HEK293T (cell line): ENCODE results near the gene TIMP4.

Experiments used
- CTCF ChIA-PET: fragments of 350-600 bp; formaldehyde crosslinking; extraction: SDS; loops from one replicate; lab custom pipeline; 2021; ENCODE audit warnings: antibody characterized with exemption, inconsistent platforms; lab: Yijun Ruan, JAX
- POLR2A ChIA-PET: fragments of 350-600 bp; formaldehyde crosslinking; extraction: SDS; loops from one replicate; lab custom pipeline; 2020; ENCODE audit warnings: antibody characterized with exemption, inconsistent platforms; lab: Yijun Ruan, JAX
- DNase-seq: peaks from one replicate; pipeline ENCODE4 v3.0.0; 2012; ENCODE audit warnings: mixed read lengths; ENCODE audit errors: extremely low spot score
- ARNT ChIP-seq: fragments of 450-650 bp; IDR thresholded peaks from 2 replicates; pipeline ENCODE4 v1.6.1; 2017; ENCODE audit warnings: mild to moderate bottlenecking
- BHLHE40 ChIP-seq: fragments of 450-650 bp; IDR thresholded peaks from 2 replicates; pipeline ENCODE4 v1.6.1; 2016; ENCODE audit warnings: mild to moderate bottlenecking, moderate library complexity, borderline replicate concordance
- CTBP1 ChIP-seq: fragments of 450-650 bp; IDR thresholded peaks from 2 replicates; pipeline ENCODE4 v1.6.1; 2016; ENCODE audit warnings: borderline replicate concordance
- ELF4 ChIP-seq: fragments of 450-650 bp; IDR thresholded peaks from 2 replicates; pipeline ENCODE4 v1.6.1; 2017; ENCODE audit warnings: antibody characterized with exemption
- FOXA1 ChIP-seq: fragments of 450-650 bp; IDR thresholded peaks from 2 replicates; pipeline ENCODE4 v1.6.1; 2016; ENCODE audit warnings: mild to moderate bottlenecking
- FOXK2 ChIP-seq: fragments of 450-650 bp; IDR thresholded peaks from 2 replicates; pipeline ENCODE4 v1.6.1; 2016; ENCODE audit warnings: mild to moderate bottlenecking
- FOXM1 ChIP-seq: fragments of 450-650 bp; IDR thresholded peaks from 2 replicates; pipeline ENCODE4 v1.6.1; 2017; ENCODE audit warnings: mild to moderate bottlenecking, borderline replicate concordance
- HDGF ChIP-seq: fragments of 450-650 bp; IDR thresholded peaks from 2 replicates; pipeline ENCODE4 v1.6.1; 2017; ENCODE audit warnings: antibody characterized with exemption, borderline replicate concordance
- L3MBTL2 ChIP-seq: fragments of 450-650 bp; conservative IDR thresholded peaks from 2 replicates; pipeline ENCODE4 v1.6.1; 2016; ENCODE audit warnings: mild to moderate bottlenecking
- LEF1 ChIP-seq: fragments of 450-650 bp; IDR thresholded peaks from 2 replicates; pipeline ENCODE4 v1.6.1; 2017; ENCODE audit warnings: mild to moderate bottlenecking, borderline replicate concordance
- NFRKB ChIP-seq: fragments of 450-650 bp; IDR thresholded peaks from 2 replicates; pipeline ENCODE4 v1.6.1; 2016; ENCODE audit warnings: mild to moderate bottlenecking, moderate library complexity
- SP1 ChIP-seq: fragments of 450-650 bp; IDR thresholded peaks from 2 replicates; pipeline ENCODE4 v1.6.1; 2017
- SUZ12 ChIP-seq: fragments of 450-650 bp; IDR thresholded peaks from 2 replicates; pipeline ENCODE4 v1.6.1; 2016; ENCODE audit warnings: mild to moderate bottlenecking
- TARDBP ChIP-seq: fragments of 450-650 bp; IDR thresholded peaks from 2 replicates; pipeline ENCODE4 v1.6.1; 2016
- ZNF384 ChIP-seq: fragments of 450-650 bp; IDR thresholded peaks from 2 replicates; pipeline ENCODE4 v1.6.1; 2016
- TF ChIP-seq, protein P1 (sequence below): fragments of 450-650 bp; IDR thresholded peaks from 2 replicates; pipeline ENCODE4 v1.6.1; 2016

The TIMP4 gene

DNA sequence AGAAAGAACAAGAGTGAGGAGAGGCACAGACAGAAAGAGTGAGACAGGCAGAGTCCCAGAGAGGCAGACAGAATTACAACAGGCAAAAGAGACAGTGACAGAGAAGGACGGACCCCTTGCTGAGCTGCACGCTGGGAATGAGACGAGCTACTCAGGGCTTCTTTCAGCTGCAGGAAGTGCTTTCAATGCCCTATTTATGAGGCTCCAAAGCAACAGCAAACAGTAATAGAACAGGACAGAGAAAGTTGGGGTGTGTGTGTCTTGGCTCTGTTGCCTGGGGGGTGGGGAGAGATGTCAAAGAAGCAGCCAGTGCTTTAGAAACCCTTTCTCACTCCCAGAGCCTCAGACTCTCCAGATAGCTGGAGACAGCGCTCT lies 502 bp upstream of the TIMP4 start:
- ChIA-PET POLR2A (no interaction called here), CTCF (no interaction called here)
- no peak for TF ChIP-seq NFRKB
- no peak for TF ChIP-seq SUZ12
- TF ChIP-seq LEF1 = no peak
- TF ChIP-seq FOXK2 = no peak
- DNase-seq = no peak

DNA sequence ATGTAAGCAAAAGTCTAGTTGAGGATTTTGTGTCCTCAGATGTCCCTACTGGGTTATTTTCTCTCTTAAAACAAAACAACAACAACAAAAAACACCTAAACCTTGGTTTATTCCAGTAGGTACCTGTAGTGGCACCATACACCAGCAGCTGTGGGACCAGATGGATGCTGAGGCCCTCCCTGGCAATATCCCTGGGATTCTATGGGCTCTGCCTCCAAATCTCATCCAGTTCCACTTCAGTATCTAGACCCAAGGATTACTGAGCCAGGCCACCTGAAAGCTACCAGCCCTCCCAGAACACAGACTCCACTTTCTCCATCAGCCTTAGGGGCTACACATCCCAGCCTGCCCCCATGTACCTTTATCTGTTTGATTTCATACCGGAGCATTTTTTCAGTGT lies 1.7 kb downstream of the TIMP4 start:
- no peak for DNase-seq
- ChIA-PET POLR2A (no interaction called here), CTCF (no interaction called here)
- TF ChIP-seq ZNF384 (no peak), SP1 (no peak), ARNT (no peak), LEF1 (no peak), SUZ12 (no peak), FOXM1 (no peak), ELF4 (no peak), FOXA1 (no peak), FOXK2 (no peak), TARDBP (no peak), BHLHE40 (no peak), CTBP1 (no peak), NFRKB (no peak), L3MBTL2 (no peak), HDGF (no peak)
- TF ChIP-seq, protein P1, sequence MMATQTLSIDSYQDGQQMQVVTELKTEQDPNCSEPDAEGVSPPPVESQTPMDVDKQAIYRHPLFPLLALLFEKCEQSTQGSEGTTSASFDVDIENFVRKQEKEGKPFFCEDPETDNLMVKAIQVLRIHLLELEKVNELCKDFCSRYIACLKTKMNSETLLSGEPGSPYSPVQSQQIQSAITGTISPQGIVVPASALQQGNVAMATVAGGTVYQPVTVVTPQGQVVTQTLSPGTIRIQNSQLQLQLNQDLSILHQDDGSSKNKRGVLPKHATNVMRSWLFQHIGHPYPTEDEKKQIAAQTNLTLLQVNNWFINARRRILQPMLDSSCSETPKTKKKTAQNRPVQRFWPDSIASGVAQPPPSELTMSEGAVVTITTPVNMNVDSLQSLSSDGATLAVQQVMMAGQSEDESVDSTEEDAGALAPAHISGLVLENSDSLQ = no peak

DNA sequence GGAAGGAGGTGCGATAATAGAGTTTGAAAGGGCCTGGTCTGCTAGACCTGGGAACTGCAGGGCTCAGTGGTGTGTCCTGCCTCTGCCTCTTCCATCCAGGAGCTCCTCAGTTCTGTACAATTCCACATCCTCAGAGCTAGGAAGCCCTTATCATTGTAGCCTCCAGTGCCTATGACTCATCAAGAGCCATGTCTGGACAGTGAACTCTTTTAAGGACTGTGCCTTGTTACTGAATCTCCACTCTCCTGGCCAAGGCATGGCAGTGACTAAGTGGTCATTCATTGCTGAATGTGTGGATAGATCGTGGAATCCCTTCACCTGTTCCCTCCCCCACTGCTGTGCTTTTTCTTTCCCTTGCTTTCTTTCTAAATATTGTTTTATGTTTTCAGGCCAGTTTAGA lies 2.9 kb downstream of the TIMP4 start:
- POLR2A ChIA-PET = no interaction called here
- TF ChIP-seq FOXK2 (no peak), BHLHE40 (no peak), NFRKB (no peak), SP1 (no peak), HDGF (no peak), LEF1 (no peak), ARNT (no peak), FOXM1 (no peak), TARDBP (no peak), ZNF384 (no peak), FOXA1 (no peak), L3MBTL2 (no peak)
- CTCF ChIA-PET = interaction anchor here (0.8 to 1.4 kb wide), 2 partner anchors 11 to 21 kb away, joined by 3 read pairs; no protein-coding TSS in a partner anchor
- DNase-seq = no peak

DNA sequence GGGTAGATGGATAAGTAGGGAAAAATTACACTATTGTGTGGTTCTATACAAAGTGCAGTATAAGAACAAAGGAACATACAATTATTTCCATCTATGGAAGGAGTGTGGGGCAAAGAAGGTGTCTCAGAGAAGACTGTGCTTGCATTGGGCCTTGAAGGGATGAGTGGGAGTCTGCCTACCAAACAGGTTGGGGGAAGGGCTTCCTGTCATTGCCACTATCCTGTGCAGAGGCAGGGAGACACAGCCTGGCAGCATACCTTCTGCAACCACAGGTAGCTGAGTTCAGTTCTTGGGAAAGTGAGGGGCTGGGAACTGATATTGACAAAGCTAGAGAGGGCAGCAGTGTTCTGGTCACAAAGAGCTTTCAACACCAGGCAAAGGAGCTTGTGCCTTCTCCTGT lies 3.4 kb downstream of the TIMP4 start:
- ChIA-PET POLR2A (no interaction called here), CTCF (interaction anchor here (1.4 kb wide), 1 partner anchor 12 kb away, joined by 3 read pairs; no protein-coding TSS in a partner anchor)
- DNase-seq = no peak
- TF ChIP-seq ZNF384 (no peak), CTBP1 (no peak), LEF1 (no peak), L3MBTL2 (no peak)

DNA sequence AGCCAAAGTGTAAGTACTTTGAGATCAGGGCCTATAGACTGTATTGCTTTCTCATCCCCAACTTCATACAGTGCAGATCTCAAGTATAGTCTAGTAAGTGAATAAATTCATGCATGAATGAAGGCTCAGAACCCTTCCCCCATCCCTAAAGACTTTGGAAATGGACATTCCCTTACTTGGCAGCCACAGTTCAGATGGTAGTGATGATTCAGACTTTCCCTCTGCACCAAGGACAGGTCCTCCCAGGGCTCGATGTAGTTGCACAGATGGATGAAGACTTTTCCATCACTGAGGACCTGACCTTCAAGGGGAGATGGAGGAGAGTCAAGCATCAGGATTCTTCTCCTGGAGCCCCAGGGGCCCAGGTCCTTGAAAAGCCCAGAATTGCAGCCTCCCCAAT lies 4.6 kb downstream of the TIMP4 start:
- ChIA-PET POLR2A (interaction anchor here (1.2 kb wide), 1 partner anchor 330 kb away, joined by 3 read pairs; the partner anchor contains the start of gene TSEN2), CTCF (no interaction called here)
- DNase-seq = no peak
- TF ChIP-seq TARDBP (no peak), L3MBTL2 (no peak), FOXA1 (no peak), HDGF (no peak), LEF1 (no peak), BHLHE40 (no peak), SUZ12 (no peak)

DNA sequence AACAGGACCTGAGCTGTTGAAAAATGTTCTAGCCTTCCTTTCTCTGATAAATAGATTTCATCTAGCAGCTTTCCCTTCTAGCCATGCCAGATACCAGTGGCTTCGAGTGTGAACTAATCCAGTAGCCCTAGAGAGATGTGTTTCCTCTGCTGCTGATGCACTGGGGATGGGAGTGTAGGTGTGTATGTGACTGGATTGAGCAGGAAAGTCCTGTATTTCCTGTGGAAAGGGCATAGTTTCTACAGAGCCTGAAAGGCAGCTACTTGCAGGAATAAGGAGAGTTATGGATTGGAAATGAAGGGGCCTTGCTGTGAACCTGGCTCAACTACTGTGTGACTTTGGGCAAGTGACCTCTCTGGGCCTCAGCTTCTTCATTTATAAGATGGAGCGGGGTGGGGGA lies 8.6 kb downstream of the TIMP4 start:
- no peak for DNase-seq
- ChIA-PET CTCF (no interaction called here), POLR2A (no interaction called here)
- TF ChIP-seq SP1 = no peak
- no peak for TF ChIP-seq CTBP1
- no peak for TF ChIP-seq L3MBTL2
- TF ChIP-seq NFRKB = no peak
- no peak for TF ChIP-seq FOXK2
- TF ChIP-seq TARDBP = no peak
- no peak for TF ChIP-seq ARNT
- TF ChIP-seq ELF4 = no peak
- TF ChIP-seq BHLHE40 = no peak
- no peak for TF ChIP-seq FOXA1
- no peak for TF ChIP-seq FOXM1
- no peak for TF ChIP-seq ZNF384
- no peak for TF ChIP-seq HDGF
- TF ChIP-seq, protein P1 = no peak
- no peak for TF ChIP-seq SUZ12
- TF ChIP-seq LEF1 = no peak

DNA sequence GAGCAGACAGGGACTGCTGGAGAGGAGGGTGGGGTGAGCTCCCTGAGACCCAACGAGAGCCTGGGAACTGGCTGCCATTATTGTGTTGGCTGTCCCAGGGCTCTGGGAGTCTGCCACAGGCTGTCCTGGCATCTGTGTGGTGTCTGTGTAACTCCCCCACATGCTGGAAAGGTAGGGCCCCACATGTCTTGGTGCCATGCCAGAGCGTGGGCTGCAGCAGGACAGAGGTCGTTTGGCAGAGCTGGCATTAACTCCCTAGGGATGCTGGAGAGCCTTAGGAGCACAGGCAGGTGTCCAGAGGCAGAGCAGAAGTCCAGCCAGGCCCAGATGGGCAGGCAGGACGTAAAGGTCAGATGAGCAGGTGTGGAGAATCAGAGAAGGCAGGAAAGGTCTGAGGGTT lies 9.7 kb downstream of the TIMP4 start:
- POLR2A ChIA-PET = no interaction called here
- CTCF ChIA-PET = no interaction called here
- no peak for DNase-seq
- TF ChIP-seq FOXK2 = no peak
- no peak for TF ChIP-seq ELF4
- TF ChIP-seq HDGF = no peak
- TF ChIP-seq SP1 = no peak
- TF ChIP-seq CTBP1 = no peak
- TF ChIP-seq SUZ12 = no peak
- TF ChIP-seq ZNF384 = no peak
- no peak for TF ChIP-seq FOXM1
- TF ChIP-seq LEF1 = no peak
